ENCODE measurements around the gene DOCK8. TPM values are rescaled to one million over a fixed set of nuclear protein-coding genes. Genes with fewer than 3 reads are reported as not detected.
"Not testable (repeated sequence)": the region's sequence is repeated elsewhere in the genome, so short reads cannot be mapped to it uniquely, and the experiment has no call there.

DOCK8 gene
- total RNA-seq, 2 donors from 2014 or later = 133 to 158 TPM

DNA sequence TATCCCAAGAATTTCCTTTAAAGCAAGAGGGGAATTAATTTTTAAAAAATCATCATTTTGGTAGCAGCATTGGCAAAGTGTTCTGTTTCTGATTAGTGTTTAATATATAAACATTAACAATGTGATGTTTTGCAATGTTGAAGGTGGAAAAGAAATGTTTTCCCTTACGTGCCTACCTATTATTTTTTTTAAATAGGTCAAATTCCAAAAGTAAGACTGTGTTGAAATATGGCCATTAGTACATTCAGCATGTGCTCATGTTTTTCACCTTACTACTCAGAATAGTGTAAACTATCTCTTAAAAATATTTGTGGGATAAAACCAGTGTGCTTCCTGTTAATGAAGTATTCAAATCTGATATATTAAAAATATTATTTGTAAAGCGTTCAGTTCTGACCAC lies 3.3 kb downstream of the DOCK8 start:
- Mint-ChIP-seq H3K36me3 (ENCODE audit: low read depth) (no peaks in the 10 kb centered on the region), H3K4me1 (no peaks in the 10 kb centered on the region)

DNA sequence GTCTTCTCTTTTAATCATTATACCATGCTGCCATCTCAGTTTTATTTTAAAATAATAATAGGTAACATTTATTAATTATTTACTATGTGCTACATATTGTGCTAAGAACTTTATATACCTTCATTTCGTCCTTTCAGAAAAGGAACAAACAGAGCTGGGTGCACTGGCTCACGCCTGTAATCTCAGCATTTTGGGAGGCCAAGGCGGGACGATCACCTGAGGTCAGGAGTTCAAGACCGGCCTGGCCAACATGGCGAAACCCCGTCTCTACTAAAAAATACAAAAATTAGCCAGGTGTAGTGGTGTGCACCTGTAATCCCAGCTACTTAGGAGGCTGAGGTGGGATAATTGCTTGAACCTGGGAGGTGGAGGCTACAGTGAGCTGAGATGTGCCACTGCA lies 4.4 kb downstream of the DOCK8 start:
- H3K4me3 Mint-ChIP-seq; H3K4me1 Mint-ChIP-seq; ATAC-seq (replicated peaks); H3K27me3 Mint-ChIP-seq; H3K27ac Mint-ChIP-seq; H3K36me3 Mint-ChIP-seq (ENCODE audit: low read depth); H3K9me3 Mint-ChIP-seq: not testable (repeated sequence)

More for the DNA sequence above, 3.3 kb downstream of the DOCK8 start:
- H3K27ac Mint-ChIP-seq = no peak overlapping the region
- ATAC-seq (replicated peaks) = no peak
- no peaks in the 10 kb centered on the region for H3K27me3 Mint-ChIP-seq
- H3K4me3 Mint-ChIP-seq = no peak overlapping the region
- no peaks in the 10 kb centered on the region for H3K9me3 Mint-ChIP-seq

DNA sequence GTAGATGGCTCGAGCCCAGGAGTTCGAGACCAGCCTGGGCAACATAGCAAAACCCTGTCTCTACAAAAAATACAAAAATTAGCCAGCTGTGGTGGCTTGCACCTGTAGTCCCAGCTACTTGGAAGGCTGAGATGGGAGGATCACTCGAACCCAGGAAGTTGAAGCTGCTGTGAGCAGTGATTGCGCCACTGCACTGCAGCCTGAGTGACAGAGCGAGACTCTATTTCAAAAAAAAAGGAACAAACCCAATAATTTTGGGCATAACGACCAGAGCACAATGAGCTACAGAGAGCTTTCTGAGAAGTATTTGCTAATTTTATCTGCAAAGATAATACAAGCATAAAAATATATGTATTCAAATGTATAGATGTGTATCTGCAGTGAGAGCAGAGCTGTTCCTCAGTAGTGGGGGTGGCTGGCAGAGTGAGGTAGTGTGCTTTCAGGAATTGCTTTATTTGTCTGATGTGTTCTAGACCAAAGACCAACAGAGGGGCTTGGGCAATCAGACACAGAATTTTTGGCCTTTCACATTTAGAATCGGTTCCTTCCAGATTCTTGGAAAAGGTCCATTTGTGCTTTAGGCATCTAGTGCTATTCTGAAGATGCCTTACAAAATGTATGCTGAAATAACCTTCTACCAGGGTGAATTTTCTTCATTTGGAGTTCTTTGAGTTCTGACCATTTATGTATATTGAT lies 5.2 kb downstream of the DOCK8 start:
- no peaks in the 10 kb centered on the region for H3K4me1 Mint-ChIP-seq
- no peak overlapping the region for H3K27ac Mint-ChIP-seq
- no peak for ATAC-seq (replicated peaks)
- H3K9me3 Mint-ChIP-seq = no peaks in the 10 kb centered on the region
- no peaks in the 10 kb centered on the region for H3K27me3 Mint-ChIP-seq
- no peaks in the 10 kb centered on the region for H3K36me3 Mint-ChIP-seq (ENCODE audit: low read depth)
- no peak overlapping the region for H3K4me3 Mint-ChIP-seq

GRCh38 chr9:221989-222776 lies 7.5 kb downstream of the DOCK8 start:
- Mint-ChIP-seq H3K4me1 (no peaks in the 10 kb centered on the region), H3K9me3 (no peaks in the 10 kb centered on the region), H3K4me3 (peak overlapping the region; percentile 17), H3K27me3 (no peaks in the 10 kb centered on the region), H3K27ac (no peak overlapping the region), H3K36me3 (ENCODE audit: low read depth) (no peaks in the 10 kb centered on the region)
- peak; percentile 53 for ATAC-seq (replicated peaks)

DNA sequence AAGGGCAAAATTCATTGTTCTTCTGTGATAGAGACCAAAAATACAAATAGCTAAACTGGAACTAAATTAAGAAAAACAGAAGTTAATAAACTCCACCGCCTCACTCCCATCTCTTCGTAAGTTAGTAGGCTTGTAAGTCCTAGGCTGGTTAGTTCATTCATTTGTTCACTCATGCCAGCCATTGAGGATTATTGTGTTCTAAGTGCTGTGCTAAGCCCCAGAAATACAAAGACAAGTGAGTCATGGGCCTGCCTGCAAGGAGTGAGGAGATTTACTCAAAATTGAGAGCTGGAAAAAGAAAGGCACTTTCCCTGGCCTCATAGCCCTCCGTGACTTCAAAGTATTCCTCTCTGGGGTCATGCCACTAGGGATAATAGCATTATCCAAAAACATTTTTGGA lies 8.5 kb downstream of the DOCK8 start:
- Mint-ChIP-seq H3K4me1 (no peaks in the 10 kb centered on the region), H3K9me3 (no peaks in the 10 kb centered on the region), H3K36me3 (ENCODE audit: low read depth) (no peaks in the 10 kb centered on the region), H3K27me3 (no peaks in the 10 kb centered on the region), H3K27ac (no peak overlapping the region), H3K4me3 (peak overlapping the region; percentile 17)
- no peak for ATAC-seq (replicated peaks)

- Mint-ChIP-seq H3K36me3 (ENCODE audit: low read depth) (no peaks in the 10 kb centered on the region), H3K4me3 (peak overlapping the region; percentile 11)
Observed at GRCh38 chr9:224026-224425, 9.4 kb downstream of the DOCK8 start.

GRCh38 chr9:224582-225520 lies 10.2 kb downstream of the DOCK8 start:
- peak overlapping the region; percentile 11 for H3K4me3 Mint-ChIP-seq
- peak; percentile 54 for ATAC-seq (replicated peaks)
- no peaks in the 10 kb centered on the region for H3K27me3 Mint-ChIP-seq
- H3K36me3 Mint-ChIP-seq (ENCODE audit: low read depth) = no peaks in the 10 kb centered on the region
- no peaks in the 10 kb centered on the region for H3K9me3 Mint-ChIP-seq
- no peak overlapping the region for H3K27ac Mint-ChIP-seq
- no peaks in the 10 kb centered on the region for H3K4me1 Mint-ChIP-seq

More at GRCh38 chr9:224026-224425, 9.4 kb downstream of the DOCK8 start:
- ATAC-seq (replicated peaks) = no peak
- Mint-ChIP-seq H3K27ac (no peak overlapping the region), H3K4me1 (no peaks in the 10 kb centered on the region), H3K9me3 (no peaks in the 10 kb centered on the region), H3K27me3 (no peaks in the 10 kb centered on the region)

DNA sequence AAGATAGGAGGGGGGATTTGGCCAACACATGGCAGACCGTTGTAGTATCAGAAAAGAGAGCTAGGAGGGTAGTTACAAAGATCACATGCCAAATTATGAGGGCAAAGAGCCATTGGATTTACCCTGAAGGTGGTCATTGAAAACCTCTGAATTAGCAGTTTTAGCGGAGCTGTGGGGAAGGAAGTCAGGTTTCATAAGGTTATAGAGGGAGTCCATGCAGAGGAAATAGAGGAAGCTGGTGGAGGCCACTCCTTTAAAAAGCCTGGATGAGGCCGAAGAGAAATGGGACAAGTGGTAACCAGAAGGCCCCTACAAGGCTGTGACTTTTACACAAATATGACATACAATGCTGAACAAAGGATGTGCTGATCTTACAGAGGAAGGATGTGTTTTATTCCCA lies 13.2 kb downstream of the DOCK8 start:
- H3K27me3 Mint-ChIP-seq = no peaks in the 10 kb centered on the region
- H3K36me3 Mint-ChIP-seq (ENCODE audit: low read depth) = no peaks in the 10 kb centered on the region
- ATAC-seq (replicated peaks) = no peak
- H3K4me1 Mint-ChIP-seq = no peaks in the 10 kb centered on the region
- no peak overlapping the region for H3K4me3 Mint-ChIP-seq
- H3K27ac Mint-ChIP-seq = no peak overlapping the region
- H3K9me3 Mint-ChIP-seq = no peaks in the 10 kb centered on the region

- Mint-ChIP-seq H3K27ac (peak overlapping the region; percentile 27), H3K4me3 (peak overlapping the region; percentile 22)
Observed at GRCh38 chr9:228929-229695, 14.4 kb downstream of the DOCK8 start.

GRCh38 chr9:231625-232024 lies 17.0 kb downstream of the DOCK8 start:
- H3K9me3 Mint-ChIP-seq; H3K4me1 Mint-ChIP-seq; H3K27me3 Mint-ChIP-seq; H3K36me3 Mint-ChIP-seq (ENCODE audit: low read depth); ATAC-seq (replicated peaks); H3K4me3 Mint-ChIP-seq; H3K27ac Mint-ChIP-seq: not testable (repeated sequence)

More at GRCh38 chr9:228929-229695, 14.4 kb downstream of the DOCK8 start:
- Mint-ChIP-seq H3K36me3 (ENCODE audit: low read depth) (no peaks in the 10 kb centered on the region), H3K9me3 (no peaks in the 10 kb centered on the region), H3K27me3 (no peaks in the 10 kb centered on the region), H3K4me1 (no peaks in the 10 kb centered on the region)
- ATAC-seq (replicated peaks) = peak; percentile 82

- H3K9me3 Mint-ChIP-seq; H3K36me3 Mint-ChIP-seq (ENCODE audit: low read depth); H3K4me3 Mint-ChIP-seq; H3K27ac Mint-ChIP-seq; H3K27me3 Mint-ChIP-seq; ATAC-seq (replicated peaks): not testable (repeated sequence)
- H3K4me1 Mint-ChIP-seq = peaks cover 14% of the 10 kb centered on the region
Observed at GRCh38 chr9:233708-234107, 19.0 kb downstream of the DOCK8 start.

- peak; percentile 19 for ATAC-seq (replicated peaks)
- Mint-ChIP-seq H3K4me3 (peak overlapping the region; percentile 18), H3K27me3 (no peaks in the 10 kb centered on the region), H3K4me1 (peaks cover 14% of the 10 kb centered on the region), H3K27ac (peak overlapping the region; percentile 85), H3K36me3 (ENCODE audit: low read depth) (no peaks in the 10 kb centered on the region), H3K9me3 (peaks cover 5% of the 10 kb centered on the region)
Observed at GRCh38 chr9:237141-237857, 22.6 kb downstream of the DOCK8 start.

GRCh38 chr9:237858-238345 lies 23.2 kb downstream of the DOCK8 start:
- H3K36me3 Mint-ChIP-seq (ENCODE audit: low read depth) = no peaks in the 10 kb centered on the region
- peak overlapping the region; percentile 52 for H3K4me3 Mint-ChIP-seq
- H3K27ac Mint-ChIP-seq = peak overlapping the region; percentile 82
- peak; percentile 76 for ATAC-seq (replicated peaks)
- no peaks in the 10 kb centered on the region for H3K27me3 Mint-ChIP-seq
- peaks cover 18% of the 10 kb centered on the region for H3K4me1 Mint-ChIP-seq
- peaks cover 5% of the 10 kb centered on the region for H3K9me3 Mint-ChIP-seq
